Activated naive CD8-positive, alpha-beta T cell treated with anti-CD3 and anti-CD28 coated beads, Interleukin-2, amount 50 U/mL, for 16 hours (primary cell): Measurements from ENCODE around the gene CDYL.

Experiments
- DNase-seq: peaks from one replicate; pipeline ENCODE4 v3.0.0-alpha.2; 2020; ENCODE audit warnings: low read depth, low spot score

CDYL gene

DNA sequence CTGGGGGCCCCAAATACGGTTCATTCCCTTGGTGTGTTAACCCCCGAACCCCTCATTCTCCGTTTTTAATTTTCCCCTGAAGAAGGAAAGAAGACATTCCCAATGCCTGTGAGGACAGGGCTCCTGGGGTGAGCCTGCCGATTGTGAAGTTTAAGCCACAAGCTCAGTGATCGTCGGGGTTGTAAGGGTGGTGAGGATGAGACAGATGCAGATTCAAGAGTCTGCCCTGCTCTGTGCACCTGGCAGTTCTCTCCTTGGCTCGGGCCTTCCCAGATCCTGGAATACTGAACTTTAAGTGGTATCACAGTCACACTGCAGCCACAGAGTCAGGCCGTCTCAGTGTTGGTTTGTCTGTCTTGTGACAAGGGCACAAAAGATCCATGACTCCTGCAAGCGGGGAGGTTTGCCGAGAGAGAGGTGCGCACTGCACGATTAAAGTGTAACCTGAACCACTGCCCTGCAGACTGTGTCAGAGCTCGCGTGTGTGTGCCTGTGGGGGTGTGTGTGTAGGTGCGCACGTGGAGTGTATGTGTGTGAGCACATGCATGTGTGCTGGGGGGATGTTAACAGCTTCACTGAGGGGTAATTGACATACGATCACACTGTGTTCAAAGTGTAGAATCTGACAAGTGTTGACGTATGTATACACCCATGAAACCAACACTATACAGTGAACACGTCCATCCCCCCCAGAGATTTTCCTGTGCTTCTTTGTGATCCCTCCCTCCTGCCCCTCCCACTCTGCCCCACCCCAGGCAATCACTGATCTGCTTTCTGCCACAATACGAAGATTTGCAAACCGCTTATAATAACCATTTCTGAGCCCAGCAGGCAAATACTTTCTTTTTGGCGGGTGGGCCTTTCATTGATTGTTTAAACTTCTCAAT lies 188.7 kb downstream of the CDYL start:
- no peak for DNase-seq

DNA sequence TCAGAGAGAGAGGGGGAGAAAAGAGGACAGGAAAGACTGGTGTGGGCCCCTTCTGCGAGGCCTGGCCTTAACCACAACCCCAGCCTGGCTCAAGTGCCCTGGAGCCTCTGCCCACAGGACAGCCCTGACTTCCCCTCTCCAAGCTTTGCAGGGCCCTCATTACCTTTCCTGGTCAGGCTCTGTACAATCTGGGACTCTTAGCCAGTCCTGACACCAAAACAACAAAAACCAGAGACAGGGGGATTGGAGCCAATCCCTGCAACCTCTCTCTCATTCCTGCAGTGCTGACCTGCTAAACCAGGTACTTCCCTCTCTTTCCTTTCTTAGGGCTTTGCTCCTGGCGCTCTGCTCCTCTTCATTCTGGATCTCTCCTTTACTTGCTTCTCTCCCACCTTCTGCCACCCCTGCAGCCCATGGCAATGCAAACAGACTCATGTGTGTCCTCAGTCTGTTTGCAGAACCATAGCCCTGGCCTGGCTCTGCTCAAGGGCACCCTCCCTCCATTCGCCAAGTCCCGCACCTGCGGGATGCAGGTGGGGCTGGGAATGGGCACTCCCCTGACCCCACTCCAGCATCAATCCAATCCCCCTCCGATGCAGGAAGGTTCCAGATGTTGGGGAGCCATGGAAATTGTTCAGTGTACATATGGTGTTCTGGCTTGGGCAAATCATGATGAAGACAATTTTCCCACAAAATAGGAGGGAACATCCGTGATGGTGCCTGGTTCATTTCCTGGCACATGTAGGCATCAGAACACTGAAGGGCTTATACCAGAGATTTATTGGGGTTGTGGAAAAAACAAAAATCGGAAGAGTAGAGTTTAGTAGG lies 189.6 kb downstream of the CDYL start:
- DNase-seq = no peak

DNA sequence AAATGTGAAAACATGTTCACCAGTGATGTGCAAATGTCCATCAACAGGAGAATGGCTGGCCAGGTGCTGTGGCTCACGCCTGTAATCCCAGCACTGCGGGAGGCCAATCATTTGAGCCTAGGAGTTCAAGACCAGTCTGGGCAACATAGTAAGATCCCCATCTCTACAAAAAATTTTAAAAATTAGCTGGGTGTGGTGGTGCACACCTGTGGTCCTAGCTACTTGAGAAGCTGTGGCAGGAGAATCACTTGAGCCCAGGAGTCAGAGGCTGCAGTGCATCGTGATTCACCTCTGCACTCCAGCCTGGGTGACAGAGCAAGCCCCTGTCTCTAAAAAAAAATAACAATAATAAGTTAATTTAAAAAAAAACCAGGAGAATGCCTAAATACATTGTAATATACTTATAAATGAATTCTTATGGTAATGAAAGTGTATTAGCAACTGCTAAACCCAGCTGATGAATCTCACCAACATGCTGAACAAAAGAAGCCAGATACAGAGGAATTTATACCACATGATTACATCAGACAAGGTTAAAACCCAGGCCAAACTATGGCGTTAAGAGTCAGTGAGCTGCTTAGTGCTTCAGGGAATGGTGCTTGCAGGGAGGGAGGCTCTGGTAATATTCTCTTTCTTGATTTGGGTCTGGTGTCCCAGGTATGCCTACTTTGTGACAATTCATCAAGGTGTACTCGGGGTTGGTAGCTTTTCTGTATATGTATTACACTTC lies 191.3 kb downstream of the CDYL start:
- no peak for DNase-seq

DNA sequence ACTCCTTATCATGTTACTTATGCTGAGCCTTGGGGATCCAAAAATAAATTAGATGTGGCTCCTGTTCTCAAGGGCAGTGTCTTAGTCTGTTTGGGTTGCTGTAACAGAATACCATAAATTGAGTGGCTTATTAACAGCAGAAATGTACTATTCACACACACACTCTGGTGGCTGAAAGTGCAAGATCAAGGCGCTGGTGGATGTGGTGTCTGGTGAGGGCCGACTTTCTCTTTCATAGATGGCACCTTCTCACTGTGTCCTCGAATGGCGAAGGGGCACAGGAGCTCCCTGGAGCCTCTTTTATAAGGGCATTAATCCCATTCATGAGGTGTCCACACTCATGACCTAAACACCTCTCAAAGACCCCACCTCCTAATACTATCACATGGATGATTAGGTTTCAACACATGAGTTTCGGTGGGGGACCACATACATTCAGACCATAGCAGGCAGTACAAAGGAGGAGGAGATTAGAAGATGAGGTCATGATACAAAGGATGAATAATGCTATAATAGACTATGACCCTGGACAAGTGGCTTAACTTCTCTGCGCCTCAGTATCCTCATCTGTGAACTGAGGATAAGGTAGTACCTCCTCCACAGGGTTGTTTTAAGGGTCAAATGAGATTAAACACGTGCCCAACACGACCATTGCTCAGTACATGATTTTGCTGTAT lies 193.5 kb downstream of the CDYL start:
- no peak for DNase-seq

DNA sequence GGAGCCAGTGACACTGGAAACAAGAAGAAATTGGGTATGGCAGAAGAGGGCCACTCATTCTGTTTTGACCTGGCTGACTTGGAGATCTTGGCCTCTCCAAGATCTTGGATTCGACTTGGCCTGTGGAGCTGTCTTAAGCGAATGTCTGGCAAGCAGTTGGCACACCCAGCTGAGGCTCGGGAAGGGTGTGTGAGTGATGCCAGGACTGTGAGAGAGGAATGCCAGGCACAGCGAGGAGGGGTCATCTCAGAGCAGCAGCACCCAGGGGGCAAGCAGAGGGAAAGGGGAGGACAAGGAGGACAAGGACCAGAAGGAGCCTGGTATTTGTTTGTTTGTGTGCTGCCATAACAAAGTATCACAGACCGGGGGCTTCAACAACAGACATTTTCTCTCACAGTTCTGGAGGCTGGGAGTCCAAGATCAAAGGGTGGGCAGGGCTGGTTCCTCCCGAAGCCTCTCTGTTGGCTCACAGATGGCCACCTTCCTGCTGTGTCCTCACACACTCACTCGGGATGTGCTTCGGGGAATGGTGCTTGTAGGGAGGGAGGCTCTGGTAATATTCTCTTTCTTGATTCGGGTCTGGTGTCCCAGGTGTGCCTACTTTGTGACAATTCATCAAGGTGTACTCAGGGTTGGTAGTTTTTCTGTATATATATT lies 194.7 kb downstream of the CDYL start:
- DNase-seq = no peak

DNA sequence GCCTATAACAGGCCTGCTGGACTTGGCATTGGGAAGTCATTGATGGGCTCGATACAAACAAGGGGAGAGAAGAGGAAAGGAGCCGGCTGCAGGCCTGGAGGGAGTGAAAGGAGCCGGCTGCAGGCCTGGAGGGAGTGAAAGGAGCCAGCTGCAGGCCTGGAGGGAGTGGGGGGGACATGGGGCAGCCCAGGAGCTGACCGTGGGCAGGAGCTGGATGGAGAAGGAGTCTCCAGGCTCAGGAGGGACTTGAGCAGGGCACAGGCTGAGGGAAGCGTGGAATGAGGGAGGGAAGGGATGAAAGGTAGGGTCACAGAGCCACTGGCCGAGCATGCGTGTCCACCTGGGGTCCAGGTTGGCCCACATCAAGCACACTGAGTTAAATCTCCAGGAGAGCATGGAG lies 195.6 kb downstream of the CDYL start:
- DNase-seq = no peak

DNA sequence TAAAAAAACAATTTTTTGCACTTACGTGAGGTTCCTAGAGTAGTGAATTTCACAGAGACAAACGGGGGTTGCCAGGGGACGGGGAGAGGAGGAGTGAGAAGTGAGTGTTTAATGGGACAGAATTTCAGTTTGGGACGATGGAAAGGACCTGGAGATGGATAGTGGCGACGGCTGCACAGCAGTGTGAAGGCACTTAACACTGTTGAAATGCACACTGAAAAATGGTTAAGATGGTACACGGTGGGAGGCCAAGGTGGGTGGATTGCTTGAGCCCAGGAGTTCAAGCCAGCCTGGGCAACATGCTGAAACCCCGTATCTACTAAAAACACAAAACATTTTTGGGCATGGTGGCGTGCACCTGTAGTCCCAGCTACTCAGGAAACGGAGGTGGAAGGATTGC lies 196.2 kb downstream of the CDYL start:
- no peak for DNase-seq

DNA sequence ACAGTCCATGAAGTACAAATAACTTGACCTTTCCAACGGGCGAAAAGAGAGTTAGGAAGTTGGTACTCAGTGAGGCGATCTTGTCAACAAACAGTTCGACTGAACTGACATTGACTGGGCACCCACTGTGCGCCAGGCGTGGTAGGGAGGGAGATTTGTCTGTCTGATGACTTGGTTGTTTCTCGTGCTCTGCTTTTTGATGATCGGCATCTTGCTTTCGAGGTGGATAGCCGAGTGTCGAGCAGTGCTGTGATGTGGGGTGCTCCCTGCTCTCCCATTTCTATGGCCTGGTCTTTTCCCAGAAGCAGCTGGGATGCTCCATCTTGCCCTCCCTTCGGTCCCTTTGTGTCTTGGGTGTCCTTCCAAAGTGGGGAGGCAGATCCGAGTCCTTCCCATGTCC lies 197.2 kb downstream of the CDYL start:
- no peak for DNase-seq

DNA sequence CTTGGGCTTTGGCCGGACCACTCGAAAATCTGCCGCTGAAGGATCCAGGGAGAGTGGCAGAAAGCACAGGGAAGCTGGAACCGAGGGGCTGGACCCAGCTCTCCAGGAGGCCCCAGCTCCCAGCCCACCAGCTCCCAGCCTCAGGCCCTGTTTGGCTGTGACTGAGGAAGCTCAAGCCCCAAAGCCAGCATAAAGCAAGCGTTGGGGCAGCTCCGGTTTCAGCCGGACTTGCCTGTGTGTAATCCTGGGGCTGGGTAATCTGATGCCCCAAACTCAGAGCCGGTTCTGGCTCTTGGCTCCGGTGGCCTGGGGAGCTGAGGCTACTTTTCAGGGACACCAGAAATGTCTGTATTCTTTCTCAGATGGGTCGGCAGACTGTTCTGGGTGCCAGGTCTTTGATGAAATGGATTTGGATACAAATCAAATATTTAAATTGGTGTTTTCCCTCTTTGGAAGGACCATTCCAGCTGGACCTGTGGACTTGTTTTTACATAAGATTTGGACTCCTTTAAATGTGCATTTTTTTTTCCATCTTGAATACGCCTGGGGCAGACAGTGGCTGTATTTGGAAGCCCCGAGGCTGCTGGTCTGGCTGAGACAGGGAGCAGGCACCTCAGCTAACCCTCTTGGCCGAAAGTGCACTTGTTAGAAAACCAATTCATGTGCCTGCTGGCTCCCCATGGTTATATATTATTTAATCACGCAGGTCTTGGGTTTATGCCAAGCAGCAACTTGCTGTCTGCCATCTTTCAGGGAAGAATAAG lies 198.0 kb downstream of the CDYL start:
- no peak for DNase-seq

DNA sequence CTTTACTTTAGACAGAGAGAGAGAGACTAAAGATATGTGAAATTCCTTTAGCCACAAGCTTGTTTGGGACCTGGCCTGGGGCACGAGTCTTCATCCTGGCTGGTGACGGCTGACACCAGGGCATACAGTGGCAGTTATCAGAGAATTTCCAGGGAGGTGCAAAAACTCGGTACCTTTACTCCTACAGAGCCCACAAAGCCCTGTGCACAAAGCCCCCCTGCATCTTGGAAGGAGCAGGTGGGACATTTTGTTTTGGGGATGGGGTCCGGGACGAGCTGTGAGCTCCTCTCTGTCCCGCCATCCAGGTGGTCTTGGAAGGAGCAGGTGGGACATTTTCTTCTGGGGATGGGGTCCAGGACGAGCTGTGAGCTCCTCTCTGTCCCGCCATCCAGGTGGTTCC lies 198.8 kb downstream of the CDYL start:
- no peak for DNase-seq

DNA sequence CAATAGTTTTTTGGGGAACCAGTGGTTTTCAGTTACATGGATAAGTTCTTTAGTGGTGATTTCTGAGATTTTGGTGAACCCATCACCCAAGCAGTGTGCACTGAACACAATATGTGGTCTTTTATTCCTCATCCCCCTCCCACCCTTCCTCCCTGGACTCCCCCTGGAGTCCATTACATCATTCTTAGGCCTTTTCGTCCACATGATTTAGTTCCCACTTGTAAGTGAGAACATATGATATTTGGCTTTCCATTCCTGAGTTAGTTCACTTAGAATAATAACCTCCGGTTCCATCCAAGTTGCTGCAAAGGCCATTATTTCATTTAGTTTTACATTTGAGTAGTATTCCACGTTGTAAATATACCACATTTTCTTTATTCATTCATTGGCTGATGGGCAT lies 199.3 kb downstream of the CDYL start:
- no peak for DNase-seq

DNA sequence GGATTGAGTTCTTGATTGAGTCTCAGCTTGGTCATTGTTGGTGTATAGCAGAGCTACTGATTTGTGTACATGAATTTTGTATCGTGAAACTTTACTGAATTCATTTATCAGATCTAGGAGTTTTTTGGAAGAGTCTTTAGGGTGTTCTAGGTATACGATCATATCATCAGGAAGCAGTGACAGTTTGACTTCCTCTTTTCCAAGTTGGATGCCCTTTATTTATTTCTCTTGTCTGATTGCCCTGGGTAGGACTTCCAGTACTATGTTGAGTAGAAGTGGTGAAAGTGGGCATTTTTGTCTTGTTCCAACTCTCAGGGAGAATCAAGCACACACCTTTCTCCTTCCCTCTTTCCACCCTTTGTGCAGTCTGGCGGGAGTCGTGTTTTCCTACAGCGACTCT lies 201.3 kb downstream of the CDYL start:
- no peak for DNase-seq

DNA sequence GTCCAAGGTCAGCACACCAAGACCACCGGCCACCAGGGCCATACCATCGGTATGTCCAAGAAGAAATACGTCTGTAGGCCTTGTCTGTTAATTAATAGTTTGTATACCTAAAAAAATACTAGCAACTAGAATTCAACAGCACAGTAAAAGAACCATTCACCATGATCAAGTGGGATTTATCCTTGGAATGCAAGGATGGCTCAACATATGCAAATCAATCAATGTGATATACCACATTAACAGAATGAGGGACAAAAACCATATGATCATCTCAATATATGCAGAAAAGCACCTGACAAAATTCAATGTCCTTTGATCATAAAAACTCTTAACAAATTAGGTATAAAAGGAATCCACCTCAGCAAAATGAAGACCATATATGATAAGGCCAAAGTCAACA lies 203.2 kb downstream of the CDYL start:
- DNase-seq = no peak

DNA sequence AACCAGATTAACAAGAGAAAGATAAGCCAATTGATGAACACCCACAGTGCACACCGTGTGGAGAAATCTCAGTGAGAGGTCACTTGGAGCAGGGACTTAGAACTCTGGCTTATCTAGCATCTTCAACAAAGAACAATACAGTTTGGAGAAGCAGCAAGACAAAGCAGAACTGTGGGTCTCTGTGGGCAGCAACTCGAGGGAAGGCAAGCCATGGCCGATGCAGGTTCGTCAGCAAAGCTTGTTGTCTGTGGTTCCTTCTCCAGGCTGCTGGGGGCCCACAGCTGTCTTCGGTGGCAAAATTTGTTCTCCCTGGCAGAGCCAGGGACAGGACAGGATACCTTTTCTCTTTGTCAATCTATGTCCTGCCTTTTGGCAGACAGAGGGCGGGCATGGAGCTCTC lies 205.6 kb downstream of the CDYL start:
- DNase-seq = no peak

DNA sequence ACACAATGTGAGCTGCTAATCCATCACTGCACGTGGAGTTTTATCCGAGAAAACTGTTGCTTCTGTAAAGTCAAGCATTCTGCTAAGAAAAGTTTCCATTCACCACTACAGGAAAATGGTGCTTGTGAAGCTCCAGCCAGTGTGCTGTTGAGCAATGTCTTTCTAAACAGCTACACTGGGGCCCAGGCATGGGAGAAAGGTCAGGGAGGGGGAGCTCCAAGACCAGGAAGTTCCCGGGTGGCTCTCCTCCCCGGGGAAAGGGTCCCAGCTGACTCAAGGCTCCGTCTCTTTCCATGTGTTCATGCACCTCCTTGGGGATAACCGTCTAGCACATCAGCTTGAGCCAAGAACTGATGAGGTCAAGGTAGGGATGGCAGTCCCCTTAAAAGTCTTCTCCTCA lies 207.1 kb downstream of the CDYL start:
- no peak for DNase-seq

DNA sequence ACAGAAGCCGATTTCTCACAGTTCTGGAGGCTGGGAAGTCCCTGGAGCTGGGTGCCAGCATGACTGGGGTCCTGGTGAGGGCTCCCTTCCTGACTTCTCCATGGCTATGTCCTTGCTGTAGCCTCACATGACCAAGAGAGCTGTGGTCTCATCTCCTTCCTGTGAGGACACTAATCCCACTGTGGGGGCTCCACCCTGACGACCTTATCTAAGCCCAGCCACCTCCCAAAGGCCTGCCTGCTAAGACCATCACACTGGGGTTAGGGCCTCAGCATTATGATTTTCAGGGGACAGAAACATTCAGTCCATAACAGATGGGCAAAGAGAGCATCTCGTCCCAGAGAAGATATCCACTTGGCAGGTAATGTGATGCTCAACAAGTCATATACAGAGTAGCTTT lies 210.8 kb downstream of the CDYL start:
- no peak for DNase-seq

DNA sequence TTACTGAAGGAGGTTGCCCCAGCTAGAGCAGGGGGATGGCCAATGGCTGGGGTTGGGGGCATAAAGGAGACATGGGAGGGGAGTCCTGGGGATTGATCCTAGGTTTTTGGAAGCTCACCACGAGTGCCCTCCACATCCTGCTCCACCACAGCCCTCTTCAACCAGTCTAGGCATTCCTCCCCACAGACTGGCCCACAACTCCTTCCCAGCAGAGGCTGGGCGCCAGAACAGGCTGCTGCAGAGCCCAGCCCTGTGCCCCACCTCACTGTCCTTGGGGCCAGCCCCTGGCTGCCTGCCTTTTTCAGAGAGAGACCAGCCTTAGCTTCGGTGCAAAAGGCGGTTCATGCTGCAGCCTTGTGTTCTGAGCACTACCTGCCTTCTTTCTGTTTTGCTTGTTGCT lies 211.2 kb downstream of the CDYL start:
- DNase-seq = no peak

DNA sequence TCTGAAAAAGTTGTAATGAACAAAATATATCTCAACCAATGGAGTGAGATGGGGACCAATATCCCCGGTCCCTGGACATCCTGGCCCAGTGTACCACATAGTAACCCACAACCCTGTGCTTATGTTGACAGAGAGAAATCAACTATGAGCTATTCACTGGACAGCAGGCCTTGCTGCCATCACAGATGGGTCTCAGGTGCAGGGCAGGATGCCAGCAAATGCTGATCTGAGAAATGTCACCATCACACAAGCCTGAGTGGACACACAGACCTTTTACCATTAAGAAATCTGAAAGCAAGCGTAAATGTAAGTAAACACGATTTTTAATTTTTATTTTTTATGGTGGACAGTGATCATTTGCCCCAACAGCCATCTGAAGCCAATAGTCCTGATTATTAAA lies 218.5 kb downstream of the CDYL start:
- DNase-seq = no peak

DNA sequence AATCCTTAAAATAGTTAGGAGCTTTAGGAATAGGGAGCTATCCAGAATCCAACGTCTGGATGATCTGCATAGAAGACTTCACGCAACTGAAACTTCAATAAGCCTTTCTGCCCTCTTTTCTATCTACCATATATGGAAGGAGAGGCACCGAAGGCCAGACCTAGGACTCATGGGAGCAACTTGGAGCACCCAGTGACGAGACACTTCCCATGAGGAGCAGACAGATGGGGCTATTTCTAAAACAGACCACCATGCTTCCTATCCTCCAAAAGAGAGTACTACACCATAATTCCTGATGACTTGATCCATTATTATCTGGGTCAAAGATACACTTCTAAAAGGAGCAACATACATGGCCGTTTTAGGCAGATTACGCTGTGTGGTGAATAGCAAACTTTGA lies 221.7 kb downstream of the CDYL start:
- DNase-seq = no peak

DNA sequence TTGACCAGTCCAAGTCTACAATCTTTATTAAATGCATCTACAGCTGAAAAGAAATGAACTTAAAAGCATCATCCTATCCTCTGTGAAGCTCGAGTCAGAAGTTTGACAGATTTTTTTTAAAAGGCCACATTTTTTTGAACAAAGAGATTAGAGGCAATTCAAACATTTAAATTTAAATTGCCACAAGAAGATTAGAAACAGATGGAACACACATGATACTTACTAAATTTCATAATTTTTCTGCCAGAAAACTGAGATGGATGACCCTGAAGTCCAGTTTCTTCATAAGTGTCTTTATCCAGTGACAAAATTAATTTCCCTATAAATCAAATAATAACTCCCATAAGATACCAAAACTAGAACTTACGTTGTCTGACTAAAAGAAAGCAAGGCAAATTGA lies 223.4 kb downstream of the CDYL start:
- no peak for DNase-seq
